HG02571 (cell line): ENCODE results near the gene PRRT1B.

Source experiments
- ATAC-seq: cut with Tn5 transposase; IDR thresholded peaks from one replicate; pipeline ENCODE4 v1.9.1; 2021; ENCODE audit warnings: mild to moderate bottlenecking, moderate library complexity; ENCODE audit not compliant: unreplicated experiment

PRRT1B gene

DNA sequence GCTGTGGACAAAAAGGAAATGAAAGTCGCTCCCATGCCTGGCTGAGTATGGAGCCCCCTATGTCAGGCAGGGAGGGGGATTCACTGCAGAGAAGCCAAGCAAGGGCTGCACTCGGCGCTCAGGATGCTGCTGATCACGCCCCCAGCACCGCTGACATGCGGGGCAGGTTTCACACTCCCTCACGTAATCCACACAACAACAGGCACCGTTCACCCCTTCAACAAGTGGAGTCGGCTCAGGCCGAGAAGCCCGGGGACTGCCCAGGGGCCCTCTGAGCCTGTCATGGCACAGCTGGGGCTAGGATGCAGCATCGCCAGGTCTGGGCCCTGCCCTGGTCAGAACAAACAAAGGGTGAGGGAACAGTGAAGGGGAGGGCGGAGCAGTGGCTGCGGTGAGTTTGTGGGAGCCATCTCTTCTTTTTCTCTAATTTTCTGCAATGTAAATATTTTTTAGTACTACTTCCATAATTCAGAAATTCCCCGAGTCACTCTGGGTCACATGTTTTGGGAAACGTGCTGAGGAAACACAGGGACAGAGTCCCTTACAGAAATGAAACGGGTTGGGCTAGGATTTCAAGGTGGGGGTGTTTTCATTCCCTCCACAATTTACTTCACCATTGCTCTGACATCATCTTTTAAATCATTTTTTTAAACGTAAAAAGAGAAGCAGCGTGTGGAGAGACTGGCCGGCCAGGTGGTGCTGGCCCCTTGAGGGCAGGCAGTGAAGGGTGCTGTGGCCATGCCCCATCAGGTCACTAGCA is 49.8 kb downstream of the PRRT1B start:
- no peak for ATAC-seq

DNA sequence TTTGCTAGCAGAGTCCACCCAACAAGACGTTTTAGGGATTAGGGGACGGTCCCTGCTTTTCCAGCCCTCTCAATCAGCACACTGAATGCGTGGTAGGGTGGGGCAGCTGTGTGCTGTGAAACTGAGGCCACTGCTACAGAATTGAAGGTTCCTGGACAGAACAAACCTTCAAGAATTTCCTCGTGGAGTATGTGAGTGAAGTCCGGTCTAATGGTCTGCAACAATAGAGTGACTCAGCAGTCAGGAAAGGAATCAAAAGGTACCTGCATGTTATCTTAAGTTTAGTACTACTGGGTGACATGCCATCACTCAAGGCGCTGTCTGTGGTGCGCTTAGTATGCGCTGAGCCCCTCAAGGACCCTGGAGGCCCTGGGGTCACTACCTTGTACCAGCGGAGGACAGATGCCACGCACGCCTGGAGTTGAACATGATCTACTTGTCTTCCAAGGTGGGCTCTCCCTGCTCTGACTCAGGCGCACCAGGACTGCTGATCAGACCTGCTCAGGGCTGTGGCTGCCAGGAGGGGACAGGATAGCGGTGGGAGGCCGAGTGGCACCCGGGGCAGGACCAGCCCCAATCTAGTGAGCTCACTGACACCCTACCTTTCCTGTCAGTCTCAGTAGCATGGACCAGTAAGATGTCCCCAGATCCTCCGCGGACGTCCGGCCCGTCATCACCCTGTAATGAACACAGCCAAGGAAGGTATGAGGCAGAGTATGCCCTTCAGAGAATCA is 50.5 kb downstream of the PRRT1B start:
- no peak for ATAC-seq

DNA sequence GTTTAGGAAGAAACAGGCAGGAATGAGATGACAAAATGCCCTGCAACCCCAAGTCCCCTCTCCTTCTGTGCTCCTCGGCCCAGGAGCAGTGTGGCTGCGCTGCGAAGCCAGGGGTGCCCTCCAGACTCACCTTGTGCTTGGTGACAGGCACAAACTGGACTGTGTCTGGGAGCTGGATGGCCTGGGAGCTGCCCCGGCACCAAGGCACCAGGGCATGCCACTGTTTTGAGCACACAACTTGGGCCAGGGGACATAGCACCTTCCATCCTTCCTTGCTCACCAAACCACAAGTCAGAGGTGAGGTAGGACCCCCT is 51.1 kb downstream of the PRRT1B start:
- ATAC-seq: no peak

DNA sequence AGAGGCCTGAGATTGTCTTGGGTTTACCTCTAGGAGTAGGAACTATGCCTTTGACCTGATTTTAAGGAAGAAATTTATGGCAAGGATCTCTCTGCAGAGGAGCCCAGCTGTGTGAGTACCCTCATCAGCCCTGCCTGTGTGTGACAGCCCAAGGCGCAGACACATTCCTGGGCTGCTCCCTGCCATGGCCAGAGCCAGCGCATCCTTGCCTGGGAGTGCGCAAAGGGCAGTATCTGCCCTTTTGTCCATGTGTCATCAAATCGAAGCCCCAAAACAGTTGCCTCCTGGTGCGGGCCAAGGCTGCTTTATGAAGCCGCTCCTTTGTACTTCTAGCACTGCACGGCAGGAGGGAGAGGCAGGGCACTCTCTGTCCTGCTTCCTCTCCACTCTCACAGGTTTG is 51.9 kb downstream of the PRRT1B start:
- ATAC-seq: no peak

DNA sequence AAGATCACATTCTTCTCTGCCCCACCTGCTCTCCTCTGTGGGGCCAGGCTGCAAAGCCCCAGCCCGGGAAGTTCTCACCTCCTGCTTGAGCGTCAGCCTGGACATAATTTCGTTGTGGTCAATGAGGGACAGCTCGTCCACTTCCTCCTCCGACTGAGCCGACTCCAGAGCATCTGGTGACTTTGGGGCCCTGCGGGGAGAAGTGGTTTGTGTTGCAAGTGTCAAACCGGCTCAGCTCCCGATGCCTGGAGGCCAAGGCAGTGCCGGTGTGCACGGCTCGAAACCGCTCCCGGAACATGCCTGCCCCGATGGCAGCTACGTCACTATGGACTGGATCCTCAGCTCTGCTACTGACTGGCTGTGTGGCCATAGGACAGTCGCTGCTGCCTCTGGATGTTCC is 52.8 kb downstream of the PRRT1B start:
- no peak for ATAC-seq

DNA sequence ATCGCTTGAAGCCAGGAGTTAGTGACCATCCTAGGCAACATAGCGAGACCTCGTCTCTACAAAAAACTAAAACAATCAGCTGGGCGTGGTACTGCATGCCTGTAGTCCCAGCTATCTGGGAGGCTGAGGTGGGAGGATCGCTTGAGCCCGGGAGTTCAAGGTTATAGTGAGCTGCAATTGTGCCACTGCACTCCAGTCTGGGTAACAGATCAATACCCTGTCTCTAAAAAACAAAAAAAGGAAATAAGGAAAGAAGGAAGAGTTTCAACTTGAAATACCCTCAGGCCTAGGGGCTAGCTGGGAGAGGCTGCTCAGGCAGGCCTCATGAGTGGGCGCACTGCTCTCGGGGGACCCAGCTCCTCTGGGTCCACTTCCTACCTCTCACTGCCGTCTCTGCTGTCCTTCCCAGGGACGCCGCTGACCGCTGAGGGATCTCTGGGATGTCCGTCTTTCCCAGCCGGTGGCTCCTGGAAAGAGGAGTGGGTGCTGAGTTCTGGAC is 56.4 kb downstream of the PRRT1B start:
- ATAC-seq: no peak

DNA sequence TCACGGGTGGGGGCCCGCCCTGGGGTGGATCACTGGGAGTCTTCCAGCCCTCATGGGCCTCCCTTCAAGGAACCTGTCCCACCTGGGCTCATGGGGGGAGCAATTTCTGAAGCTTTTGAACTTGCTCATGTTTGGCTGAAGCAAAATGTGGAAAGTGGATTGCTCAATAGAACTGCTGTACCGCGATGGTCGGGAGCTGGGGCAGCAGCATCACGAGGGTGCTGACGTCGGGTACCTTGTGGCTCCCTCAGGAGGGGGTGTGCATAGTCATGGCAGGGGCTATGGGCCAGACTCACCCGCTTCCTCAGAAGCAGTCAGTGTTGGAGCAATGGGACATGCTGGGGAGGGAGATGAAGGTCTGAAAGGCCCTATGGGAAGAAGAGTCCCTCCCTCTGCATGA is 57.9 kb downstream of the PRRT1B start:
- no peak for ATAC-seq

DNA sequence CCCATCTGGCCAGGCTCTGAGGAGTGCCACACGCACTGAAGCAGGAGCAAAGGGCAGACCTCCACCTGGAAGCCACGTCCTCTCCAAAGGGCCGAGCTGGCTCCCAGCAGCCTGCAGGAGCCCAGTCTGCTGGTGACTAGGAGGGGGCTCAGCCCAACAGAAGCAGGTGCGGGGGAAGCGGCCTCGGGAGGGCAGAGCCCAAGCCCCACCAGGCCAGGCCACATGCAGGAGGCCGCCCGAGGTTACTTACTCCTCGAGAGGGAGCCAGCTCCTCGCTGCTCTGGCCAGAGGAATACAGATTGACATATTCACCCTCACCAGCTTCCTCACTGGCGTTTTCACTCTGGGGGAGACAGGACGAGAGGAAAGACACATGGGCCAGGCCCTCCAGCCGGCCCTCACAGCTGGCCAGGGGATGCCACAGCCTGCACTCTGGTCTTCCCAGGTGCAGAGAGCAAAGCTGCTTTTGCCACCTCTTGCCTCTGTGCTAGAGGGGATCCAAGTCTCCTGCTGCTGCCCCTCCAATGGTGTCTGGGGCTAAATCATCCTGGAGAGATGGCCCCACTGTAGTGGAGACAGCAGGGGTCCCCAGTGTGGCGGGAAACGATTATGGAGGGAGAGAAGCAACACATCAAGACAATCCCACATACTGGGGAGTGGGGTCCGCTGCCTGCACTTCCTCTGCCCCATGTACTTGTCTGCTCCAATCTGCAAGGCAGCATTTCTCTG is 58.6 kb downstream of the PRRT1B start:
- ATAC-seq: no peak

DNA sequence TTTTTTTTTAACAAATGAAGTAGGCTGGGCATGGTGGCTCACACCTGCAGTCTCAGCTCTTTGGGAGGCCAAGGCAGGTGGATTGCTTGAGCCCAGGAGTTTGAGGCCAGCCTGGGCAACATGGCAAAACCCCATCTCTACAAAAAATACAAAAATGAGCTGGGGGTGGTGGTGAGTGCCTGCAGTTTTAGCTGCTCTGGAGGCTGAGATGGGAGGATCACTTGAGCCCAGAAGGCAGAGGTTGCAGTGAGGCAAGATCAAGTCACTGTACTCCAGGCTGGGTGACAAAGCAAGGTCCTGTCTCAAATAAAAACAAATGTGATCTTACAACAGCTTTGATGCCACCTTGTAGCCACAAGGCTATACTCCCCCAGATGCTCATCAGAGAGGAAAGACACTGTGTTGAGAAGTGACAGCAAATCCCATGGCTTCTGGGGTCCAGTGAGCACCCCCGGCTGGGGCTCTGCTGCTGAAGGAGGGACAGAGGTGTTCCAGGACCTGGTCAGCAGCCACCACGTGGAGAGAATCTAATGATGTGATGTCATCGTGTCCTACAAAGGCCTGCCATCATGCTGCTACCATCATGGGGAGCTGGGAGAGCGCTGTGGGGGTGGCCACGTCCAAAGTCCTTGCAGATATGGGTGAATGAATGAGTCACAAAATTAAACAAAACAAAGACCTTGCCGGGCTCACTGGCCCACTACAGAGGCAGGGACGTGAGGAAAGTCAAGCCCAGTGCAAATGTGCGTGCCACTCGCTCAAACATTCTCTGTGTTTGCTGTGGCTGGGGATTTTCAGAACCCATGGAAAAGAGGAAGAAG is 60.7 kb downstream of the PRRT1B start:
- ATAC-seq: no peak

DNA sequence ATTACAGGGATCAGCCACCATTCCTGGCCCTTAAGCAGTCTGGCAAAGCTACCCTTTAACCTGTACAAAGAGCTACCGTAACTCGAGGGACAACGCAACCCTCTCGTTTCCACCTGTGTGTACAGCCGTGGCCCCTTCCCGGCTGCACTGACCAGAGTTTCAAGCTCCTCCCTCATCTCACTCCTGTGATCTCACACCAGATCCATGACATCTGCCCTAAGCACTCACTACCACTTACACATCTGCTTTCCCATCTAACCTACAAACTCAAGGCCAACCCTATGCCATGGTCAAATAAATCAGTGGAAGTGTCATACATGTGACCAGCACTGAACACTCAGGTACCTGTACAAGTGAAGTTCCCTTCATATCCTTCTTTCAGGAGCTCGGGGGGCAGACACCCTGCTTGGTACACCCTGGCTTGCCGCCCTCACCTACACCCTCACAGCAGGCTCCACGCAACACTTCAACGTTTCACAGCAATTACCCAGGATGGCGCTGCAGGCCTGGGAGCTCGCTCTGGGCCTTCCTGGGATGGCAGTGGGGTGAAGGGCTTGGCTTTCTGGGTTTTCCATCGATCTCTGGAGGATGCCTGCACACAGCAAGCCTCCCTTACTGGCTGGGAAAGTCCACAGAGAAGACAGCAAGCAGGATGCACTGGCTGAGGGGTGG is 61.7 kb downstream of the PRRT1B start:
- ATAC-seq: no peak

DNA sequence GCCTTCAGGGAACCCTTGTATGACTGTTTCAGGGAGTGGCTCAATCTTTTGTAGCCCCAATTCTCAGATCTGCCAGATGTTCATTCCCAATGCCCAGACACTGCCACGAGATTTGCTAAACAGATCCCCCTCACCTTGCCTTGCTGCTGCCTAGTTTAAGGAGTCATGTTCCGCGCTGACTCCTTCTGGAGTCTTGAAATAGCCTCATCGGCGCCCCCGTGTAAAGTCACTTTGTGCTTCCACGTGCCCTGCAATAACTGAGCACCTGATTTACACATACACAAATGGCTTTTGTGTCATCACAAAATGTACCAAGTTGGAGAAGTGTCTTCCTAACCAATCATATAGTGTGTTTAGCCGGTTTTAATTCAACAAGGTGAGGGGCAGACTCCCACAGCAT is 62.3 kb downstream of the PRRT1B start:
- ATAC-seq: no peak

DNA sequence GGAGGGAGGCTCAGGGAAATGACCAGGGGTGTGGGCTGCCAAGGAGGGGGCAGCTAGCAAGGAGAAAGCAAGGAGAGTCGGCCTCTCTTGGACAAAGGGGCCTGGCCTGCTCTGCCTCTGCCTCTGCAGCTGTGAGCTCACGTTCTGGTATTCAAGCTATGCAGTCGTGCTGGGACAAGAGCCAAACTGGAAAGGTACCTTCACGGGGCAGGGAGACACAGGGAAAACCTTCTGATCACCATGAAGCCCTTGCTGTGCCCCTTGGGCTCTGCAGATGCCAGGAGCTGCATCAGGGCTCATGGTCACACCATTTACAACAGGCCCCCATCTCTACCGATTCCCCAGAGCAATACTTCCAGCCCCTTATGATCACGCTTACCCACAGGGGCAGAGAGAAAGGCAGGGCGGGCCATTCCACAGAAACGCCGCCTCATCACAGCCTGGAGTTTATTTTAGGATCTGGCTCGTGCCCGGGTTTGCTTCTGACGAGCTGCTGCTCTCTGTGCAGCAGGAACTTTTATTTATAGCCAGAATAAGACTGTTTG is 63.2 kb downstream of the PRRT1B start:
- no peak for ATAC-seq
